Measurements from ENCODE around the gene RETN.
"Not testable (repeated sequence)": the region's sequence is repeated elsewhere in the genome, so short reads cannot be mapped to it uniquely, and the experiment has no call there.

The RETN gene

DNA sequence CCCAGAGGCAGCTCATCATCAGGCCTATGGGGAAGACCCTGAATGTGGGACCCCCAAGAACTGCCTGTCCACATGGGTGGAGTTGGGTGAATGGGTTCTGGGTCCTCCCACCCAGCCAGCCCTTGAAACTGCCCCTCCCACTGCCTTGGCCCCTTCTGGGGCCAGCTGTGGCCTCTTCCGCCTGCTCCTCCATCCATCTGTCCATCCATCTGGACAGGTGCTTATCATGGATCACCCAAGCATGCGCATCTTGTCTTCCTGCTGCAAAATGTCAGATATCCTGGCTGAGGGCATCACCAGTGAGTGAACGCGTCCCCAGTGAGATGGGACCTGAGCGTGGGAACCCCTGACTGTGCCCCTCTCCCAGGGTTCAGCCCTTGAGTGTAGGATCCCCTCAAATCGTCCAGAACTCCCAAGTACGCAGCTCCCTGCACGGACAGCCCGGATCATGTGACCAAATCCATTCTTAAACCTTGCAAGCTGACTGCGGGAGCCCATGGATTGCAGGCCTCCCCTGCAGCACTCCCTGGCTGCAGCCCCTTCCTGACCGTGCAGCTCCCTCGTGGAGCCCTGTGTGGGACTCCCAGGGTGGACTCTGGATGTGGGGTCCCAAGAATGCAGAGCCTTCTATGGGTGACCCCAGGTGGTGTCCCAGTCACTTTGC is 29.9 kb upstream of the RETN start:
- no peak for DNase-seq

DNA sequence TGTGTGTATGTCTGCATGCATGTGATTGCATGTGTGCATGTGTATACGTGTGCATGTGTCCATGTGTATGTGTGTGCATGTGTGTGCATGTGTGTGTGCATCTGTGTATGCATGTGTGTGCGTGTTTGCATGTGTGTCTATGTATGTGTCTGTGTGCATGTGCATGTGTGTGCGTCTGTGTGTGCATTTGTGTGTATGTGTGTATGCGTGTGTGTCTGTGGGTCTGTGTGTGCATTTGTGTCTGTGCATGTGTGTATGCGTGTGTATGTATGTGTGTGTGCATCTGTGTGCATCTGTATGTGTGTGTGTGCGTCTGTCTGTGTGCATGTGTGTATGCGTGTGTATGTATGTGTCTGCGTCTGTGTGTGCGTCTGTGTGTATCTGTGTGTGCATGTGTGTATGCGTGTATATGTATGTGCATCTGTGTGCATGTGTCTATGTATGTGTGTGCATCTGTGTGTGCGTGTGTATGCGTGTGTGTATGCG is 28.9 kb upstream of the RETN start:
- DNase-seq: no peak

DNA sequence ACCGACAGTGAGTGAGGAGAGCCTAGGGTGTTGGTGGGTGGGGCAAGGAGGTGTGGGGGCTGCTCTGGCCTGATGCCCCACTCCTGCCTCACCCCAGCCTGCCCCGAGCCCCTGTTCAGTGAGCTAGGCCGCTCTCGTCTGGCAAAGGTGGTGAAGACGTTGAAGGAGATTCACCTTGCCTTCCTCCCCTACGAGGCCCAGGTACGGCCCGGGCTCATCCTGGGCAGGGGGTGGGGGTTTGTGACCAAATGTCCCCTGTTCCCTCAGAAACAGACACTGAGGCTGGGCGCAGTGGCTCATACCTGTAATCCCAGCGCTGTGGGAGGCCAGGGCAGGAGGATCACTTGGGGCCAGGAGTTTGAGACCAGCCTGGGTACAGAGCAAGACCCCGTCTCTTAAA is 28.0 kb upstream of the RETN start:
- DNase-seq: no peak

DNA sequence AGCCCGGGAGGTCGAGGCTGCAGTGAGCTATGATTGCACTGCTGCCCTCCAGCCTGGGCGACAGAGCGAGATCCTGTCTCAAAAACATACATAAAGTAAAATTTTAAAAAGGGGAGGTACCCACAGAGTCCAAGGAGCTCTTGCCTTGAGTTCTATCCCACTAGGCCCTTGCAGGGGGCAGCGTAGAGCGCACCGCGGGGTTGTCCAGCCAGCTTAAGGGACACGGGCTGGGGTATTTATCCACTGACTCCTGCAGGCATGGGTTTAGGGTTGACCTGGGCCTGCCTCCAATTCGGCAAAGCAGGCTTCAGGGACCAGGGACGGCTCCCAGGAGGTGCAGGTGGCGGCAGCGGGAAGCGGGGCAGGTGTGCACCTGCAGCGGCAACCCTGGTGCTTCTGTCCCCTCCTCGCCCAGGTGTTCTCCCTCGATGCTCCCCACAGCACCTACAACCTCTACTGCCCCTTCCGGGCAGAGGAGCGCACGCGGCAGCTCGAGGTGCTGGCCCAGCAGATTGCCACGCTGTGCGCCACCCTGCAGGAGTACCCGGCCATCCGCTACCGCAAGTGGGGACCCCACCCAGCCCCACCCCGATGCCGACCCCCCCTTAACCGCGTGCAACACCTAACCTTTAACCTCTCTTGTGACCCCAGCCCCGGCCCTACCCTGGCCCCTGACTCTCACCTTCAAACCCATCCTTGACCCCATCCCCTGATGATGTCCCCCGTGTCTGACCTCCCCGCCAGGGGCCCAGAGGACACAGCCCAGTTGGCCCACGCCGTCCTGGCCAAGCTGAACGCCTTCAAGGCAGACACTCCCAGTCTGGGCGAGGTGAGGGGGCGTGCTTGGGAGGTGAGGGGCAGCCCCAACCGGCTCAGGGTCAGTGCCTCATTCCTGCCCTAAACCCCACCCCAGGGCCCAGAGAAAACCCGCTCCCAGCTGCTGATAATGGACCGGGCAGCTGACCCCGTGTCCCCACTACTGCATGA is 27.3 kb upstream of the RETN start:
- DNase-seq: no peak

DNA sequence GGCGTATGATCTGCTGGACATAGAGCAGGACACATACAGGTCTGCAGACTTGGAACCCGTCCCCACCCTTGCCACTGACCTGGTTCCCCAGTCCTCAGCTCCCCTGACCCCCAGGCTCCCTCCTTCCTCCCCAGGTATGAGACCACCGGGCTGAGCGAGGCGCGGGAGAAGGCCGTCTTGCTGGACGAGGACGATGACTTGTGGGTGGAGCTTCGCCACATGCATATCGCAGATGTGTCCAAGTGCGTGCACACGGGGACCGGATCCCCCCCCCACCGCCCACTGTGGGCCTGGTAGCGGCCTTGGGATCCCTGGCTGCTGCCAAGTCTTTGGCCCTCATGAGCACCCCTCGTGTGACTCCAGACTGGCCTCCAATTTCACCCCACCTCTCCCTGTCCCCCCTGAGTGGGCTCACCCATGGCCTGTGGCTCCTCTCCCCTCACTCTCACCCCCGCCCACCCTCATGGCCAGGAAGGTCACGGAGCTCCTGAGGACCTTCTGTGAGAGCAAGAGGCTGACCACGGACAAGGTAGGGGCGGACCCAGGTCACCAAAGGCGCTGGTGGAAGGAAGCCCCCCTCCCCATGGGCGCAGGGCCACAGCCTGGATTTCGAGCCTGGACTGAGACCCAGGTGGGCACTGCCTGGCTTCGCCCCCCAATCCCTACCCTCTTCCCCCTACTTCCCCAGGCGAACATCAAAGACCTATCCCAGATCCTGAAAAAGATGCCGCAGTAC is 26.4 kb upstream of the RETN start:
- no peak for DNase-seq

DNA sequence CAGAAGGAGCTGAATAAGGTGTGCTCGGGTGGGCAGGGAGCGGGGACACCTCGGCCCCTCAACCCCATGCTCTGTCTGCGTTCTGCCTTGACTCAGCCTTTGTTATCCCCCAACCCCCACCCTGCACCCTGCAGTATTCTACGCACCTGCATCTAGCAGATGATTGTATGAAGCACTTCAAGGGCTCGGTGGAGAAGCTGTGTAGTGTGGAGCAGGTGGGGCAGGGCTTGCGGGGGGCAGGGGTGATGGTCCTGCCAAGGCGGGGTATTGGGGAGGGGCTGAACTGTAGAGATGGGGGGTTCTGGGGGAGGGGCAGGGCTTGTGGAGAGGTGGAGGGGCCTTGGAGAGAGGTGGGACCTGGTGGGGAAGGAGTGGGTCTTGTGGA is 25.8 kb upstream of the RETN start:
- DNase-seq: no peak

DNA sequence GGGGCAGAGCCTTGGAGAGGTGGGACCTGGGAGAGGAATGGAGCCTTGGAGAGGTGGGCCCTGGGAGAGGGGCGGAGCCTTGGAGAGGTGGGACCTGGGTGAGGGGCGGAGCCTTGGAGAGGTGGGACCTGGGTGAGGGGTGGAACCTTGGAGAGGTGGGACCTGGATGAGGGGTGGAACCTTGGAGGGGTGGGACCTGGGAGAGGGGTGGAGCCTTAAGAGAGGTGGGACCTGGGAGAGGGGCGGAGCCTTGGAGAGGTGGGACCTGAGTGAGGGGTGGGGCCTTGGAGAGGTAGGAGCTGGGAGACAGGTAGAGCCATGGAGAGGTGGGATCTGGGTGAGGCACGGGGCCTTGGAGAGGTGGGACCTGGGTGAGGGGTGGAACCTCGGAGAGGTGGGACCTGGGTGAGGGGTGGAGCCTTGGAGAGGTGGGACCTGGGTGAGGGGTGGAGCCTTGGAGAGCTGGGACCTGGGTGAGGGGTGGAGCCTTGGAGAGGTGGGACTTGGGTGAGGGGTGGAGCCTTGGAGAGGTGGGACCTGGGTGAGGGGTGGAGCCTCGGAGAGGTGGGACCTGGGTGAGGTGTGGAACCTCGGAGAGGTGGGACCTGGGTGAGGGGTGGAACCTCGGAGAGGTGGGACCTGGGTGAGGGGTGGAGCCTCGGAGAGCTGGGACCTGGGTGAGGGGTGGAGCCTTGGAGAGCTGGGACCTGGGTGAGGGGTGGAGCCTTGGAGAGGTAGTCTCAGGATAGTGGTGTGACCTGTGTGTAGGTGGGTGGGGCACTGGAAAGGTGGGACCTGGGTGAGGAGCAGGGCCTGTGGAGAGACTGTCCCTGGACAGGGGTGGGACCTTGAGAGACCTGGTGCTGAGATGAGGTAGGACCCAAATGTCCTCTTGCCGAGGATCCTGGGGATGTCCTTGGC is 25.0 kb upstream of the RETN start:
- DNase-seq: not testable (repeated sequence)

DNA sequence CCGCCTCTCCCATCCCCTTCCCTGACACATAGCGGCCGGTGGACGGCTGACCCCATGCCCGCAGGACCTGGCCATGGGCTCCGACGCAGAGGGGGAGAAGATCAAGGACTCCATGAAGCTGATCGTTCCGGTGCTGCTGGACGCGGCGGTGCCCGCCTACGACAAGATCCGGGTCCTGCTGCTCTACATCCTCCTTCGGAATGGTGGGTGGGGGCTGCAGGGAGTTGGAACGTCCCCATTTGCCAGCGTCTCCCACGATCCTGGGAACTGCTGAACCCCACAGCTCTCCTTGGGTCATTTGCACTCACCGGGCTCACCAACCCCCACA is 24.3 kb upstream of the RETN start:
- DNase-seq: no peak

DNA sequence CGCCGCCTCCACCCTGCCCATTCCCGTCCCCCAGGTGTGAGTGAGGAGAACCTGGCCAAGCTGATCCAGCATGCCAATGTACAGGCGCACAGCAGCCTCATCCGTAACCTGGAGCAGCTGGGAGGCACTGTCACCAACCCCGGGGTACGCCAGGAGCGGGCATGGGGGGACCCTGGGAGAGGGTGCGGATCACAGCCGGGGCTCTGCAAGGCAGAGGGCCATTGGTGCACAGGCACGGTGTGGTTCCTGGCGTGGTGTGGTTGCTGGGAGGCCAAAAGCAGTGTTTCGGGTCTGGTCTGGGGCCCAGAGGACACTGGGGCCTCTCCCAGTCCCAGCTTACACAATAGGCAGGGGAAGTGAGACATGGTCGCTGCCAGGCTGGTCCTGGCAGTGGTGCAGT is 23.7 kb upstream of the RETN start:
- no peak for DNase-seq

DNA sequence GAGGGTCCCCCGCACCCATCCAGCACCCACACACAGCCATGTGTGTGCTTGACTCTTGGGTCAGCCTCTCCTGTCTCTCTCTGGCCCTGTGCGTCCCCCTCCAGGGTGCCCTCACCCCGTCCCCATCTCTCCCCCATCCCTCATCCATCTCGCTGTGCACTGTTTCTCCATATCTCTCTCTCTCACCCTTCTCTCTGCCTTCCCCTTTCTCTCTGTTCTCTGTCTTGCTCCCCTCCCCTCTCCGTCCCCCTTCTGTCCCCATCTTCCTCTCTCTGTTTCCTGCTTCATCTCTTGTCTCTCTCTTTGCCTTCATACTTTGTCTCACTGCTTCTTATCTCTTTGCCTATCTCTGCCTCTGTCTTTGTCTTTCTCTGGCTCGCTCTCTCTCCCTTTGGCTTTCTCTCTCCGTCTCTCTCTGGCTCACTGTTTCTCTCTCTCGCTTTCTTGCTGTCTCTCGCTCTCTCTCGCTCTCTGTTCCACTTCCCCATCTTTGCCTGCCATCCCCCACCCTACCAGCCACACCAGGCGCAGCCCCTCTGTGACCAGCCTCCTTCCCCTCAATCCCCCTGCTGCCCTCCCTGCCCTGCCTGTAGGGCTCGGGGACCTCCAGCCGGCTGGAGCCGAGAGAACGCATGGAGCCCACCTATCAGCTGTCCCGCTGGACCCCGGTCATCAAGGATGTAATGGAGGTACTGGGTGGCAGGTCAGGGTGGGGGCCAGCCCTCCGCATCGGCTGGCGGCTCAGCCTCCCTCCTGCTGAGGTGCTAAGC is 23.0 kb upstream of the RETN start:
- DNase-seq: no peak

DNA sequence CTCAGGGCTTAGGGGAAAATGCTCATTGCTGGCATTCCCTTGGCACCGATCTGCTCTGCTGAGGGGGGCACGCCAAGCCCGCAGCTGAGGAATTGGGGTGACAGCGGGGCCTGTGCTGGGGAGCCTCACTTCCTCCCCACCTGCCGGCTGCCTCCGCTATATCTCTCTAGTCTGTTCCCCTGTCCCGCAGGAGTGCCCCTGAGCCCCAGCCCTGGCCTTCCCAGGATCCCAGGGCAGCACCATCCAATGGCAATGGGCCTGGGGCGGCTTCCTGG is 22.5 kb upstream of the RETN start:
- no peak for DNase-seq

DNA sequence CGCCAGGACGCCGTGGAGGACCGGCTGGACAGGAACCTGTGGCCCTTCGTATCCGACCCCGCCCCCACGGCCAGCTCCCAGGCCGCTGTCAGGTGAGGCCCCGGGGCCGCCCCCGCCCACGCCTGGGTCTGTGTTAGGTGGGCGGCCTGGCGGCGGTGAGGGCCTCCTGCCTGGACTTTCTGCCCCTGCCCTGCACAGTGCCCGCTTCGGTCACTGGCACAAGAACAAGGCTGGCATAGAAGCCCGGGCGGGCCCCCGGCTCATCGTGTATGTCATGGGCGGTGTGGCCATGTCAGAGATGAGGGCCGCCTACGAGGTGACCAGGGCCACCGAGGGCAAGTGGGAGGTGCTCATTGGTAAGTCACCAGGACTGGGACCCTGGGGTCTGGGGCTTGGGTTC is 21.7 kb upstream of the RETN start:
- no peak for DNase-seq

DNA sequence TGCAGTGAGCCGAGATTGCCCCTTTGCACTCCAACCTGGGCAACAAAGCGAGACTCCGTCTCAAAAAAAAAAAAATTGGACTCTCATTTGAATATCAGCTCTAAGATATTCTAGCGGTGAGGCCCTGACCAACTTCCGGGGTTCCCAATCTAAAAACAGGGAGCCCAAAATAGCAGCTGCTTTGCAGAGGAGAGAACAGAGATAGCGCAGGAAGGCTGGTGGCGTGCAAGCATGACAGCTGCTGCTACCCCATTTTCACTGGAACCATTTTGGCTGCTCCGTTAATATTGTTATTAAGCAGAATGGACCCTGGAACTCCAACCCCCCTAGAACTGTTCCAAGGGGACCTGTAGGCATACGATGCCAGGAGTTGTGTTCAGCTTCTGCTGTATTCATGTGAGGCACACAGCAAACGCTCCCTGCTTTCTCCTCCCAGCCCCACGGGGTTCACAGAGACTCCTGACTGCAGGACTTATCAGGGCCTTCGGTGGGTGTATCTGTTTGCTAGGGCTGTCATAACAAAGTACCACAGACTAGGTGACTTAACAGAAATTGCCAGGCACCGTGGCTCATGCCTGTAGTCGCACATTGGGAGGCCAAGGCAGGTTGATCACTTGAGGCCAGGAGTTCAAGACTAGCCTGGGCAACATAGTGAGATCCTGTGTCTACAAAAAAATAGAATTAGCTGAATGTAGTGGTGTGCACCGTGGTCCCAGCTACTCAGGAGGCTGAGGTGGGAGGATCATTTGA is 20.4 kb upstream of the RETN start:
- no peak for DNase-seq

DNA sequence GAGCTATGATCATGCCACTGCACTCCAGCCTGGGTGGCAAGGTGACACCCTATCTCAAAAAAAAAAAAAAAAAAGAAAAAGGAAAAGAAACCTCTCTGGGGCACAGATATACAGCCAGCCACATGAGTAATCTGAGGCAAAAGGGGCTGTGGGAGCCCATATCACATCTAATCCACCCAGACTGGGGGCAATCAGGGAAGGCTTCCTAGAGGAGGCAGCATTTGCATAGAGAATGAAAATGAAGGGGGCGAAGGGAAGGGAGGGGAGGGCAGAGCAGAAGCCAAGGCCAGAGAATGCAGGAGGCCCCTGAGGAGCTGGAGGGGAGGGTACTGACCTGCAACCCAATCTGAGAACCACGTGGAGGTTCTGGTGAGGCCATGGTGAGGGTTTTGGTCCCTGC is 18.7 kb upstream of the RETN start:
- no peak for DNase-seq

DNA sequence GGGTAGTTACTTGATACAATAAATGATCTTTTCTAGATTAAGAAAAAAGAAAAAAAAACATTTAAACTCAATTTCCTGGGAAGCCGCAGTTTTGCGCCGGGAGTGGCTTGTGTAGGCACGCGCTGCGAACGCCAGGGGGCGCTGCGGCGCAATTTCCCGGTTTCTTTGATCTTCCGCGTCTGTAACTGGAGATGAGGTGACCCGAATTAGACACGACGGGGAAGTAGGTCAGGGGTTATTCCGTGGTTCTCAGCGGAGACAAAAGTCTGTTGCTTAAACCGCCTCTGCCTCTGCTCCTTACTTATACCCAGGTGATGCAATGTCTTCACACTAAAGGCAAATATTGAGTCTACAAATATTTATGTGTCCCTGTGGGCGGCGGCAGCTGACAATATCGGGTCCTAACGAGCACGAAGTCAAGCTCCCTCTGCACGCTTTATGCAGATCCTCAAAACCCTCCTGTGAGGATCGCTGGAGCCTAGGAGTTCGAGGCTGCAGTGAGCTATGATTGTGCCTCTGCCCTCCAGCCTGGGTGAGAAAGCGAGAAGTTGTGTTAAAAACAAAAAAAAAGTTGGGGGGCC is 16.7 kb upstream of the RETN start:
- DNase-seq: peak; percentile 75

DNA sequence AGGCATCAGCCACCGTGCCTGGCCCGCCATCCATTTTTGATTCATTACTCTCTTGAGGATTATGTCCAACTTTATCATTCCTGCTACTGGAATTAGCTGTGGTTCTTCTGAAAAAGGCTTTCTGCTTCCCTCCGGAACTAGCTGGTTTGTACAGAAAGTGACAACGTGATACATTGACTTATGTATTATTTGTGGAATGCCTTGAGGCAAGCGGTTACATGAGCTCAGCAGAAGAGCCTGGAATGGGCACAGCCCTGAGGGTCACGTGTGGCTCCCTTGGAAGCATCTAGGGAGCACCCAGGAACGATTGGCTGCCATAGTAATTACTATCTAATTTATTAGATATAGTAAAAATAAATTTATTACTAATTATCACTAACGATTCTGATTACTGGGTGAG is 14.4 kb upstream of the RETN start:
- no peak for DNase-seq

DNA sequence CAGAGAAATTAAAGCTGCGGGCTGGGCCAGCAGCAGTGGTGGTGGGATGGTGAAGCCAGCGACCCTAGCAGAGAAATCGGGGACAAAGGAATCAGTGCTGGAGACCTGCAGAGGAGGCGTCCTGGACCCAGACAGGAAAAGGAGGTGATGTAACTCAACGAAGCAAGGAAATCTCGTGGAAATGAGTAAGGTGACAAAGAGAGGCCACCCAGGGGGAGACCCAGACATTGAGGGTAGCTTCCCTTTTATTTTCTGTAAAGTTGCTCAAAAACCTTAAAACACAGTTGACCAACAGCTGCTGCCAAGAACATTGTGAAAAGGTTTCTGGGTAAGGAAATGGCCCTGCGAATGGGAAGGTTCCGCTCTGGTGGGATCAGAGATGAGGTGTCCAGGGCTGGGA is 13.3 kb upstream of the RETN start:
- no peak for DNase-seq

DNA sequence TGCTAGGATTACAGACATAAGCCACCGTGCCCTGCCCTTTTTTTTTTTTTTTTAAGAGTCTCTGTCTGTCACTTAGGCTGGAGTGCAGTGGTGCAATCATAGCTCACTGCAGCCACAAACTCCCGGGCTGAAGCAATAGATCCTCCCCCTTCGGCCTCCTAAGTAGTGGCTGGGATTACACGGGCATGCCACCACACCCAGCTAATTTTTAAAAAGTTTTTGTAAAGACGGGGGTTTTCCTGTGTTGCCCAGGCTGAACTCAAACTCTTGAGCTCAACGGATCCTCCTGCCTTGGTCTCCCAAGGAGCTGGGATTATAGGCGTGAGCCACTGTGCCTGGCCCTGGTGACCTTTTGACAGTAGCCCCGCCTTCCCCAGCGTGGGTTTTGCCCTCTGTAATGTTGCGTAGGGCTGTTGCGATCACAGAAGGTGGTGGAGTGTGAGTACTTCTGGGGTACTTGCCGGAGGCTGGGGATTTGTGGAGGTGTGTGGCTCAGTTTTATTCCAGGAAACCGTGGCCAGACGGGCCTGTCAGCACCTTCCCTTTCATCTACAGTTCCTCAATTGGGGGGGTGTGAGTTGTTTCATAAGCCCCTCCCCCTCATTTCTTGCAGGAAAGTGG is 11.6 kb upstream of the RETN start:
- no peak for DNase-seq

DNA sequence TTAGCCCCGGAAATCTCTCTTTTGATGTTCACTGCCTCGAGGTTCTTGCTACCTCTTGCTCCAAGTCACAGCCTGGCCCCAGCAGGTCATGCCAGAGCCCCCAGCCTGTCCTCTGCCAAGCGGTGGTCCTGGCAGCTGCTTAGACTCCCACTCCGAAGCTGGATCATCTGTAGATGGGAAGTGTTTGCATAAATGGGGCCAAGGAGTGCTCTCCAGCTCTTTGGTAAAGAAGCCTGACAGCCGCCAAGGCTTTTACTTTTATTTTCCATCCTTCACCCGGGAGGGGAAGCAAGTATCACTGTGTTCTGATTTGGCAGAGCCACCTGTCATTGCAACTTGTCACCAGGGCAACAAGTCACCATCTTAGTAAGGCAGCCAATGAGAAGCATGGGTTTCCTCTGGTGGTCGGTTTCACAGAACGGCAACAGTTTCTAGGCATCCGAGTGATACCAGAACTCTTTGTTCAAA is 10.6 kb upstream of the RETN start:
- DNase-seq: no peak

All from HCEC 1CT (cell line).